NCI-H748 (cell line): ENCODE measurements around the gene TMPRSS13.
A peak's percentile ranks its signal among the peaks of the same experiment; 100 is the strongest.
"Not testable (repeated sequence)": the region's sequence is repeated elsewhere in the genome, so short reads cannot be mapped to it uniquely, and the experiment has no call there.

ENCODE experiments used
- DNase-seq: peaks from one replicate; lab custom pipeline; 2025; ENCODE audit not compliant: unreplicated experiment; lab: John Stamatoyannopoulos, UW

Gene TMPRSS13

GRCh38 chr11:117929142-117929915 lies at the start of gene TMPRSS13:
TMPRSS13 (minus strand) TSS chr11:117929402; CDS start chr11:117929307, 95 bp downstream.
- DNase-seq = peak; percentile 3

- no peak for DNase-seq
Observed at GRCh38 chr11:117978991-117979390, 49.8 kb upstream of the TMPRSS13 start.

- not testable (repeated sequence) for DNase-seq
Observed at GRCh38 chr11:117978291-117978910, 49.2 kb upstream of the TMPRSS13 start.

GRCh38 chr11:117977612-117978264 lies 48.5 kb upstream of the TMPRSS13 start:
- not testable (repeated sequence) for DNase-seq

- no peak for DNase-seq
Observed at GRCh38 chr11:117977029-117977428, 47.8 kb upstream of the TMPRSS13 start.

- DNase-seq = no peak
Observed at GRCh38 chr11:117976445-117976844, 47.2 kb upstream of the TMPRSS13 start.

- no peak for DNase-seq
Observed at GRCh38 chr11:117973503-117973860, 44.3 kb upstream of the TMPRSS13 start.

GRCh38 chr11:117972629-117973502 lies 43.7 kb upstream of the TMPRSS13 start:
- peak; percentile 54 for DNase-seq

- no peak for DNase-seq
Observed at GRCh38 chr11:117972044-117972443, 42.8 kb upstream of the TMPRSS13 start.

- DNase-seq = no peak
Observed at GRCh38 chr11:117970400-117971024, 41.3 kb upstream of the TMPRSS13 start.

GRCh38 chr11:117969160-117969991 lies 40.2 kb upstream of the TMPRSS13 start:
- DNase-seq = no peak

GRCh38 chr11:117966908-117967307 lies 37.7 kb upstream of the TMPRSS13 start:
- no peak for DNase-seq

- DNase-seq = no peak
Observed at GRCh38 chr11:117962826-117963225, 33.6 kb upstream of the TMPRSS13 start.

GRCh38 chr11:117961896-117962295 lies 32.7 kb upstream of the TMPRSS13 start:
- DNase-seq = no peak

- no peak for DNase-seq
Observed at GRCh38 chr11:117960406-117960805, 31.2 kb upstream of the TMPRSS13 start.

- no peak for DNase-seq
Observed at GRCh38 chr11:117959438-117960149, 30.4 kb upstream of the TMPRSS13 start.

- no peak for DNase-seq
Observed at GRCh38 chr11:117958949-117959348, 29.7 kb upstream of the TMPRSS13 start.

GRCh38 chr11:117953024-117953671 lies 23.9 kb upstream of the TMPRSS13 start:
- peak; percentile 29 for DNase-seq
